ENCODE results near the gene NVL.

Gene NVL

DNA sequence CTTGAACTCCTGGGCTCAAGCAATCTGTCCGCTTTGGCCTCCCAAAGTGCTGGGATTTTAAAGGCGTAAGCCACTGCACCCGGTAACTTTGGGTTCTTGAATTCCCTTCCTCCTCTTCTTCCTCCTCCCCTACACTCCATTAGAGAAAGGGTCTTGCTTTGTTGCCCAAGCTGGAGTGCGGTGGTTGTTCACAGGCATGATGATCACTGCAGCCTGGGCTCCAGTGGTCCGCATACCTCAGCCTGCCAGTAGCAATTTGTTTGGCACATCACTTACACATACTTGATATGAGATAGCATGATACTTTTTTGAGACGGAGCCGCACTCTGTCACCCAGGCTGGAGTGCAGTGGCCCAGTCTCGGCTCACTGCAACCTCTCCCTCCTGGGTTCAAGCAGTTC lies 144.8 kb downstream of the NVL start (continued):
- TF ChIP-seq, protein P1, sequence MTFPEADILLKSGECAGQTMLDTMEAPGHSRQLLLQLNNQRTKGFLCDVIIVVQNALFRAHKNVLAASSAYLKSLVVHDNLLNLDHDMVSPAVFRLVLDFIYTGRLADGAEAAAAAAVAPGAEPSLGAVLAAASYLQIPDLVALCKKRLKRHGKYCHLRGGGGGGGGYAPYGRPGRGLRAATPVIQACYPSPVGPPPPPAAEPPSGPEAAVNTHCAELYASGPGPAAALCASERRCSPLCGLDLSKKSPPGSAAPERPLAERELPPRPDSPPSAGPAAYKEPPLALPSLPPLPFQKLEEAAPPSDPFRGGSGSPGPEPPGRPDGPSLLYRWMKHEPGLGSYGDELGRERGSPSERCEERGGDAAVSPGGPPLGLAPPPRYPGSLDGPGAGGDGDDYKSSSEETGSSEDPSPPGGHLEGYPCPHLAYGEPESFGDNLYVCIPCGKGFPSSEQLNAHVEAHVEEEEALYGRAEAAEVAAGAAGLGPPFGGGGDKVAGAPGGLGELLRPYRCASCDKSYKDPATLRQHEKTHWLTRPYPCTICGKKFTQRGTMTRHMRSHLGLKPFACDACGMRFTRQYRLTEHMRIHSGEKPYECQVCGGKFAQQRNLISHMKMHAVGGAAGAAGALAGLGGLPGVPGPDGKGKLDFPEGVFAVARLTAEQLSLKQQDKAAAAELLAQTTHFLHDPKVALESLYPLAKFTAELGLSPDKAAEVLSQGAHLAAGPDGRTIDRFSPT (tag by site-specific recombination; IDR thresholded peaks at IDR 0.05): 0 out of 2 replicates have a peak, but pooled peaks have one; percentile 20
- TF ChIP-seq ZNF292 (tag by site-specific recombination; IDR thresholded peaks at IDR 0.05; ENCODE audit: borderline replicate concordance, low read depth) (no peak), ZNF121 (tag by site-specific recombination; IDR thresholded peaks at IDR 0.05) (peak; percentile 62; the same call in 1 of the 2 replicates), ZNF394 (tag by site-specific recombination; IDR thresholded peaks at IDR 0.05; ENCODE audit: borderline replicate concordance) (no peak)
- TF ChIP-seq, protein P2, sequence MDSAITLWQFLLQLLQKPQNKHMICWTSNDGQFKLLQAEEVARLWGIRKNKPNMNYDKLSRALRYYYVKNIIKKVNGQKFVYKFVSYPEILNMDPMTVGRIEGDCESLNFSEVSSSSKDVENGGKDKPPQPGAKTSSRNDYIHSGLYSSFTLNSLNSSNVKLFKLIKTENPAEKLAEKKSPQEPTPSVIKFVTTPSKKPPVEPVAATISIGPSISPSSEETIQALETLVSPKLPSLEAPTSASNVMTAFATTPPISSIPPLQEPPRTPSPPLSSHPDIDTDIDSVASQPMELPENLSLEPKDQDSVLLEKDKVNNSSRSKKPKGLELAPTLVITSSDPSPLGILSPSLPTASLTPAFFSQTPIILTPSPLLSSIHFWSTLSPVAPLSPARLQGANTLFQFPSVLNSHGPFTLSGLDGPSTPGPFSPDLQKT (IDR thresholded peaks at IDR 0.05; ENCODE audit: borderline replicate concordance, low read depth, low read length): no peak
- TF ChIP-seq, protein P3, sequence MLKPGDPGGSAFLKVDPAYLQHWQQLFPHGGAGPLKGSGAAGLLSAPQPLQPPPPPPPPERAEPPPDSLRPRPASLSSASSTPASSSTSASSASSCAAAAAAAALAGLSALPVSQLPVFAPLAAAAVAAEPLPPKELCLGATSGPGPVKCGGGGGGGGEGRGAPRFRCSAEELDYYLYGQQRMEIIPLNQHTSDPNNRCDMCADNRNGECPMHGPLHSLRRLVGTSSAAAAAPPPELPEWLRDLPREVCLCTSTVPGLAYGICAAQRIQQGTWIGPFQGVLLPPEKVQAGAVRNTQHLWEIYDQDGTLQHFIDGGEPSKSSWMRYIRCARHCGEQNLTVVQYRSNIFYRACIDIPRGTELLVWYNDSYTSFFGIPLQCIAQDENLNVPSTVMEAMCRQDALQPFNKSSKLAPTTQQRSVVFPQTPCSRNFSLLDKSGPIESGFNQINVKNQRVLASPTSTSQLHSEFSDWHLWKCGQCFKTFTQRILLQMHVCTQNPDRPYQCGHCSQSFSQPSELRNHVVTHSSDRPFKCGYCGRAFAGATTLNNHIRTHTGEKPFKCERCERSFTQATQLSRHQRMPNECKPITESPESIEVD (tag by site-specific recombination; IDR thresholded peaks at IDR 0.05): no peak

DNA sequence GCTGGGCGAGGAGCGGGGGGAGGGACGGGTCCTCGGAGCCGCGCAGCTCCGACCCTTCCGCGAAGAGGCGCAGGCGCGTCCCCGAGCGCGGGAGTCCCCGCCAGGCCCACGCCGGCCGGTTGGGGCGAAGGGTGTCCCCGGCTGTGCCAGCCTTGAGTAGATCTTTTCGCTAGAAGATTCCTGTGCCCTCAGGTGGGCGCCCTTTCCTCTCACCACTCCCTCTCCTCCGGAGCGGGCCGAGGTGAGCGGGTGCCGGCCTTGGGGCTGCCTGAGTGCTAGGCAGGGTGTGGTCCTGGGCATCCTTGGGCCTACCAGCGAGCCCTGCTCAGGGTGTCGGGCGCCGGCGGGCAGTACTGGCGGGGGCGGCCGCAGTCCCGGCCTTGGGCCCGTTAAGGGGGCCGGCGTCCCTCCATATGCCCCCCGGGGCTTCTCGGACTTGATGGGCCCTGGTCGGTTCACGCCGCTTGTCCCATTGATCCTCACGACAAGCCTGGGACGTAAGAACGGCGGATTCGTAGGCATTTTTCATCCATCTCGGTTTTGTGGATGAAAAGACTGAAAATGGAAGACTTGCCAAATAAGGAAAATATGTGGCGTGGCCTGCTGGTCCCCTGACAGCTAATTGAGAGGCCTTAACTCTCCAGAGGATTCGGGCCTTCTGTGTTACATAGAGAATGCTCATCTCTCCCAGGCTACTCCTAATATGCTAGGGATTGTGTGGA lies 146.2 kb downstream of the NVL start:
- CTCF ChIA-PET: interaction anchor here (0.6 to 1.1 kb wide), 2 partner anchors 14 to 698 kb away, joined by 4 to 6 read pairs; no protein-coding TSS in a partner anchor
- peak; percentile 47 for TF ChIP-seq SP2 (tag by site-specific recombination; IDR thresholded peaks at IDR 0.05)
- TF ChIP-seq SP7 (tag by site-specific recombination; IDR thresholded peaks at IDR 0.05): peak; percentile 61
- TF ChIP-seq, protein P4, sequence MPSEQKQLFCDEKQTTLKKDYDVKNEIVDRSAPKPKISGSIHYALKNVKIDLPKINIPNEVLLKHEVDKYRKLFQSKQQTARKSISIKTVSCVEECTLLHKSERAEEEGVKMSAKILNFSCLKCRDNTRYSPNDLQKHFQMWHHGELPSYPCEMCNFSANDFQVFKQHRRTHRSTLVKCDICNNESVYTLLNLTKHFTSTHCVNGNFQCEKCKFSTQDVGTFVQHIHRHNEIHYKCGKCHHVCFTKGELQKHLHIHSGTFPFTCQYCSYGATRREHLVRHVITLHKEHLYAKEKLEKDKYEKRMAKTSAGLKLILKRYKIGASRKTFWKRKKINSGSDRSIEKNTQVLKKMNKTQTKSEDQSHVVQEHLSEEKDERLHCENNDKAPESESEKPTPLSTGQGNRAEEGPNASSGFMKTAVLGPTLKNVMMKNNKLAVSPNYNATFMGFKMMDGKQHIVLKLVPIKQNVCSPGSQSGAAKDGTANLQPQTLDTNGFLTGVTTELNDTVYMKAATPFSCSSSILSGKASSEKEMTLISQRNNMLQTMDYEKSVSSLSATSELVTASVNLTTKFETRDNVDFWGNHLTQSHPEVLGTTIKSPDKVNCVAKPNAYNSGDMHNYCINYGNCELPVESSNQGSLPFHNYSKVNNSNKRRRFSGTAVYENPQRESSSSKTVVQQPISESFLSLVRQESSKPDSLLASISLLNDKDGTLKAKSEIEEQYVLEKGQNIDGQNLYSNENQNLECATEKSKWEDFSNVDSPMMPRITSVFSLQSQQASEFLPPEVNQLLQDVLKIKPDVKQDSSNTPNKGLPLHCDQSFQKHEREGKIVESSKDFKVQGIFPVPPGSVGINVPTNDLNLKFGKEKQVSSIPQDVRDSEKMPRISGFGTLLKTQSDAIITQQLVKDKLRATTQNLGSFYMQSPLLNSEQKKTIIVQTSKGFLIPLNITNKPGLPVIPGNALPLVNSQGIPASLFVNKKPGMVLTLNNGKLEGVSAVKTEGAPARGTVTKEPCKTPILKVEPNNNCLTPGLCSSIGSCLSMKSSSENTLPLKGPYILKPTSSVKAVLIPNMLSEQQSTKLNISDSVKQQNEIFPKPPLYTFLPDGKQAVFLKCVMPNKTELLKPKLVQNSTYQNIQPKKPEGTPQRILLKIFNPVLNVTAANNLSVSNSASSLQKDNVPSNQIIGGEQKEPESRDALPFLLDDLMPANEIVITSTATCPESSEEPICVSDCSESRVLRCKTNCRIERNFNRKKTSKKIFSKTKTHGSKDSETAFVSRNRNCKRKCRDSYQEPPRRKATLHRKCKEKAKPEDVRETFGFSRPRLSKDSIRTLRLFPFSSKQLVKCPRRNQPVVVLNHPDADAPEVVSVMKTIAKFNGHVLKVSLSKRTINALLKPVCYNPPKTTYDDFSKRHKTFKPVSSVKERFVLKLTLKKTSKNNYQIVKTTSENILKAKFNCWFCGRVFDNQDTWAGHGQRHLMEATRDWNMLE (tag by site-specific recombination; conservative IDR thresholded peaks at IDR 0.05; ENCODE audit: low read depth): no peak; the same call in 1 of the 2 replicates
- TF ChIP-seq ZNF433 (tag by site-specific recombination; IDR thresholded peaks at IDR 0.05; ENCODE audit: low read depth): no peak
- TF ChIP-seq KLF1 (tag by site-specific recombination; IDR thresholded peaks at IDR 0.05): peak; percentile 90
- TF ChIP-seq ZNF354C (tag by site-specific recombination; IDR thresholded peaks at IDR 0.05; ENCODE audit: borderline replicate concordance, low read depth): no peak
- no peak for TF ChIP-seq ZNF175 (tag by site-specific recombination; IDR thresholded peaks at IDR 0.05)
- no peak for TF ChIP-seq ZNF530 (tag by site-specific recombination; IDR thresholded peaks at IDR 0.05; ENCODE audit: low read depth)
- TF ChIP-seq ZNF660 (tag by site-specific recombination; IDR thresholded peaks at IDR 0.05): no peak
- no peak for TF ChIP-seq BCL11A (tag by site-specific recombination; IDR thresholded peaks at IDR 0.05; ENCODE audit: low read depth)
- peak; percentile 68 for TF ChIP-seq GLIS1 (tag by site-specific recombination; IDR thresholded peaks at IDR 0.05)
- TF ChIP-seq MYNN (tag by site-specific recombination; IDR thresholded peaks at IDR 0.05; ENCODE audit: borderline replicate concordance): no peak
- no peak for TF ChIP-seq ZNF670 (tag by site-specific recombination; IDR thresholded peaks at IDR 0.05; ENCODE audit: low read depth)
- no peak for TF ChIP-seq ZNF785 (tag by site-specific recombination; IDR thresholded peaks at IDR 0.05)
- TF ChIP-seq, protein P5, sequence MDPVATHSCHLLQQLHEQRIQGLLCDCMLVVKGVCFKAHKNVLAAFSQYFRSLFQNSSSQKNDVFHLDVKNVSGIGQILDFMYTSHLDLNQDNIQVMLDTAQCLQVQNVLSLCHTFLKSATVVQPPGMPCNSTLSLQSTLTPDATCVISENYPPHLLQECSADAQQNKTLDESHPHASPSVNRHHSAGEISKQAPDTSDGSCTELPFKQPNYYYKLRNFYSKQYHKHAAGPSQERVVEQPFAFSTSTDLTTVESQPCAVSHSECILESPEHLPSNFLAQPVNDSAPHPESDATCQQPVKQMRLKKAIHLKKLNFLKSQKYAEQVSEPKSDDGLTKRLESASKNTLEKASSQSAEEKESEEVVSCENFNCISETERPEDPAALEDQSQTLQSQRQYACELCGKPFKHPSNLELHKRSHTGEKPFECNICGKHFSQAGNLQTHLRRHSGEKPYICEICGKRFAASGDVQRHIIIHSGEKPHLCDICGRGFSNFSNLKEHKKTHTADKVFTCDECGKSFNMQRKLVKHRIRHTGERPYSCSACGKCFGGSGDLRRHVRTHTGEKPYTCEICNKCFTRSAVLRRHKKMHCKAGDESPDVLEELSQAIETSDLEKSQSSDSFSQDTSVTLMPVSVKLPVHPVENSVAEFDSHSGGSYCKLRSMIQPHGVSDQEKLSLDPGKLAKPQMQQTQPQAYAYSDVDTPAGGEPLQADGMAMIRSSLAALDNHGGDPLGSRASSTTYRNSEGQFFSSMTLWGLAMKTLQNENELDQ (tag by site-specific recombination; IDR thresholded peaks at IDR 0.05; ENCODE audit: low read depth): no peak

More for the DNA sequence above, 146.2 kb downstream of the NVL start:
- Histone ChIP-seq H3K4me1 (ENCODE audit: control insufficient read depth, insufficient read depth, low read length) (peaks cover 3% of the 10 kb centered on the region; the same call in 1 of the 2 replicates), H3K36me3 (ENCODE audit: control insufficient read depth in 2 of 2, insufficient read depth in 1 of 2, low read length in 2 of 2) (peaks cover 30 to 36% of the 10 kb centered on the region in 2 experiments), H3K27ac (ENCODE audit: extremely low read depth, low read depth, low read length) (peak overlapping the region; percentile 99), H3K4me3 (ENCODE audit: low read depth, low read length) (peak overlapping the region; percentile 72), H3K9me3 (ENCODE audit: control insufficient read depth, insufficient read depth, low read depth, low read length) (no peaks in the 10 kb centered on the region)
- POLR2A ChIA-PET: interaction anchor here (1.0 to 4.0 kb wide), 14 partner anchors 9 to 339 kb away, joined by 3 to 40 read pairs (median 4); partner anchors contain the start of gene NVL

Measured in HEK293 (cell line).